ENCODE results near the gene KRTAP10-4. TPM values are rescaled to one million over a fixed set of nuclear protein-coding genes. Genes with fewer than 3 reads are reported as not detected.

KRTAP10-4 gene
- total and polyA plus RNA-seq, 4 donors: not detected

DNA sequence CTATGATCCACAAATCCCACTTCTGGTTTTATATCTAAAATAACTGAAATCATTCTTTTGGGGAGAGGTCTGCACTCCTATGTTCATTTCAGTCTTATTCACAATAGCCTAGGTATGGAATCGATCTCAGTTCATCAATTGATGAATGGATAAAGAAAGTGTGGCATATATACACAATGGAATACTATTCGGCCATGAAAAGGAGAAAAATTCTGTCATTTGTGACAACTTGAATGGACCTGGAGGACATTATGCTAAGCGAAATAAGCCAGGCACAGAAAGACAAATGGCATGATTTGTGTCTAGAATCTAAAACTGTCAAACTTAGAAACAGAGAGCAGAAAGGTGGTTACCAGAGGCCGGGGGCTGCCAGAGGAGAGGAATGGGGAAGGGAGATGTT is 33.0 kb downstream of the KRTAP10-4 start:
- no peak overlapping the region for H3K27ac ChIP-seq (ENCODE audit: low read depth in 1 of 2, low read length in 2 of 2)
- no peak overlapping the region for H3K9ac ChIP-seq (ENCODE audit: low read depth in 1 of 2, low read length in 2 of 2)
- peaks cover 1 to 16% (median 5%) of the 10 kb centered on the region in 4 donors for H3K9me3 ChIP-seq (ENCODE audit: control insufficient read depth in 4 of 4, low read length in 3 of 4)
- WGBS: 75% methylated on average over 4 of the region's 4 CpGs
- H3K4me1 ChIP-seq (ENCODE audit: control insufficient read depth in 4 of 4, insufficient read depth in 4 of 4, low read length in 3 of 4): no peaks in the 10 kb centered on the region
- TF ChIP-seq FOXA2 (IDR thresholded peaks at IDR 0.05) (no peak), FOXA1 (IDR thresholded peaks at IDR 0.05) (no peak), CTCF (IDR thresholded peaks at IDR 0.05; ENCODE audit: low read depth, low read length, missing input control) (no peak), NR2F2 (IDR thresholded peaks at IDR 0.05) (no peak), SP1 (IDR thresholded peaks at IDR 0.05) (no peak), ZBTB33 (IDR thresholded peaks at IDR 0.05) (no peak), YY1 (IDR thresholded peaks at IDR 0.05) (no peak), MAX (IDR thresholded peaks at IDR 0.05) (no peak), TAF1 (conservative IDR thresholded peaks at IDR 0.05) (no peak), JUND (IDR thresholded peaks at IDR 0.05) (no peak), REST (IDR thresholded peaks at IDR 0.05) (no peak), RAD21 (IDR thresholded peaks at IDR 0.05) (no peak), GABPA (IDR thresholded peaks at IDR 0.05 in 1 of 2, conservative IDR thresholded peaks at IDR 0.05 in 1 of 2) (no peak), HNF4A (conservative IDR thresholded peaks at IDR 0.05) (no peak), HNF4G (IDR thresholded peaks at IDR 0.05) (no peak), EGR1 (IDR thresholded peaks at IDR 0.05; ENCODE audit: low read depth in 2 of 2) (no peak), RXRA (IDR thresholded peaks at IDR 0.05) (no peak)
- TF ChIP-seq, protein P1, sequence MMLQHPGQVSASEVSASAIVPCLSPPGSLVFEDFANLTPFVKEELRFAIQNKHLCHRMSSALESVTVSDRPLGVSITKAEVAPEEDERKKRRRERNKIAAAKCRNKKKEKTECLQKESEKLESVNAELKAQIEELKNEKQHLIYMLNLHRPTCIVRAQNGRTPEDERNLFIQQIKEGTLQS (IDR thresholded peaks at IDR 0.05): no peak
- H3K4me3 ChIP-seq (ENCODE audit: low read depth in 1 of 3, low read length in 3 of 3): no peak overlapping the region
- no peaks in the 10 kb centered on the region for H3K36me3 ChIP-seq (ENCODE audit: control insufficient read depth in 4 of 4, insufficient read depth in 3 of 4, low read depth in 1 of 4, low read length in 3 of 4)
- DNase-seq (ENCODE audit: low spot score): peak; percentile 2
- H3K27me3 ChIP-seq (ENCODE audit: control insufficient read depth in 4 of 4, insufficient read depth in 4 of 4, low read length in 3 of 4): no peaks in the 10 kb centered on the region
